Stomach (tissue), 9 donors: ENCODE results near the gene MPV17. TPM values are rescaled to one million over a fixed set of nuclear protein-coding genes. Genes with fewer than 3 reads are reported as not detected.

Source experiments
- DNase-seq, 2 donors: peaks; one replicate each; pipeline versions ENCODE4 v3.0.0 to v3.0.0-alpha.2; 2013 to 2019
- H3K27ac ChIP-seq, 5 donors: fragments of 200-600 bp in 4 of 5; sonication (generic) in 4 of 5; one replicate each; pipeline ENCODE4 v1.5.1; 2013 to 2019; ENCODE audit warnings: mild to moderate bottlenecking in 1 of 5, moderate library complexity in 1 of 5
- H3K27me3 ChIP-seq, 3 donors: fragments of 200-600 bp; sonication (generic); one replicate each; pipeline ENCODE4 v1.5.1; 2017 to 2019; ENCODE audit warnings: mixed run types in 1 of 3
- H3K36me3 ChIP-seq, 4 donors: fragments of 200-600 bp; sonication (generic); 1 replicate in 3 of 4; 2 replicates in 1 of 4; pipeline ENCODE4 v1.5.1; 2016 to 2019
- H3K4me1 ChIP-seq, 4 donors: fragments of 200-600 bp; sonication (generic); one replicate each; pipeline ENCODE4 v1.5.1; 2016 to 2019
- H3K4me3 ChIP-seq, 4 donors: fragments of 200-600 bp; sonication (generic) in 3 of 4; one replicate each; pipeline ENCODE4 v1.5.1; 2016 to 2019; ENCODE audit warnings: mild to moderate bottlenecking in 1 of 4
- H3K9me3 ChIP-seq, 4 donors: fragments of 200-600 bp; sonication (generic); one replicate each; pipeline ENCODE4 v1.5.1; 2016 to 2019
- CTCF ChIP-seq, 7 experiments: fragments of 450-650 bp in 4 of 7; fragments of 200-600 bp in 3 of 7; sonication (generic) in 3 of 7; IDR thresholded peaks; one replicate each; pipeline ENCODE4 v1.5.1; 2016 to 2019; ENCODE audit warnings: antibody characterized with exemption in 7 of 7, control low read depth in 2 of 7, mild to moderate bottlenecking in 1 of 7
- EP300 ChIP-seq: sonication (generic); formaldehyde crosslinking; IDR thresholded peaks from one replicate; pipeline ENCODE4 v1.6.1; 2017; ENCODE audit warnings: antibody characterized with exemption
- POLR2A ChIP-seq, 4 donors: fragments of 450-650 bp; IDR thresholded peaks; one replicate each; pipeline ENCODE4 v1.6.1; 2016; ENCODE audit warnings: antibody characterized with exemption in 4 of 4, control low read depth in 2 of 4, mild to moderate bottlenecking in 1 of 4, moderate library complexity in 1 of 4
- POLR2AphosphoS5 ChIP-seq, 3 donors: sonication (generic); formaldehyde crosslinking; IDR thresholded peaks; one replicate each; pipeline ENCODE4 v1.6.1; 2016; ENCODE audit warnings: antibody characterized with exemption in 3 of 3
- WGBS, 5 donors: extraction: QIAGEN DNeasy Blood & Tissue Kit in 3 of 5; methylation state at CpG; one replicate each; pipeline versions ENCODE4 v1.1.5 to v1.1.7; 2013 to 2018; 5-methylcytosine and 5-hydroxymethylcytosine counted together
- intact Hi-C: fragments of 100-400 bp; cut with DNase I; formaldehyde crosslinking; loops from one replicate; pipeline ENCODE4 v1.15.1; 2023; ENCODE audit warnings: low total_unique reads
- polyA plus RNA-seq, 3 donors: library from polyadenylated mRNA; stranded (reverse); fragments of 200-250 nt; gene quantifications; one replicate each; pipeline ENCODE4 v1.2.3, GENCODE V29; 2013
- total RNA-seq, 5 donors: library from RNA; depleted of rRNA; stranded (reverse); fragments of >200 nt; gene quantifications; one replicate each; pipeline versions ENCODE4 v1.1.0 to v1.2.3, GENCODE V29; 2014 to 2016
- donor health status: healthy with polysubstance abuse.
- donor health status: Bipolar disorder and iron deficiency.
- donor health status: healthy.

Gene MPV17
- total and polyA plus RNA-seq, 8 donors, result 8.7 to 98.0 (median 58.5) TPM

GRCh38 chr2:27281855-27282559 lies 40.9 kb downstream of the MPV17 start, which contains the start of gene TRIM54:
Gene TRIM54 (plus strand): TSS chr2:27282429. CDS start chr2:27282732, 303 bp downstream.
- Histone ChIP-seq H3K9me3 (no peaks in the 10 kb centered on the region), H3K27ac (no peak within 1 kb of the TSS), H3K36me3 (no peaks in the 10 kb centered on the region), H3K4me1 (peaks cover 0 to 7% (median 0%) of the 10 kb centered on the region in 4 donors), H3K4me3 (no peak within 1 kb of the TSS), H3K27me3 (peaks cover 0 to 70% (median 13%) of the 10 kb centered on the region in 3 donors)
- no peak for DNase-seq
- WGBS, 5 donors, result 58 to 86% (median 75%) methylated on average over 4 to 5 of the region's 5 CpGs
- TF ChIP-seq POLR2AphosphoS5 (IDR thresholded peaks at IDR 0.05), result no peak
- no peak for TF ChIP-seq EP300
- no peak for TF ChIP-seq POLR2A (IDR thresholded peaks at IDR 0.05)
- TF ChIP-seq CTCF (IDR thresholded peaks at IDR 0.05), result no peak
- intact Hi-C loops, result loop anchor here (5.0 kb wide), 1 partner anchor 180 kb away; no protein-coding TSS in a partner anchor

GRCh38 chr2:27281442-27281841 lies 41.5 kb downstream of the MPV17 start:
- H3K9me3 ChIP-seq, result no peaks in the 10 kb centered on the region
- H3K27ac ChIP-seq, result no peak overlapping the region
- no peak for DNase-seq
- H3K4me1 ChIP-seq, result peaks cover 0 to 7% (median 0%) of the 10 kb centered on the region in 4 donors
- no peak for TF ChIP-seq EP300
- TF ChIP-seq POLR2A (IDR thresholded peaks at IDR 0.05), result no peak
- no peak for TF ChIP-seq POLR2AphosphoS5 (IDR thresholded peaks at IDR 0.05)
- no peak for TF ChIP-seq CTCF (IDR thresholded peaks at IDR 0.05)
- no peak overlapping the region for H3K4me3 ChIP-seq
- no peaks in the 10 kb centered on the region for H3K36me3 ChIP-seq
- peaks cover 0 to 67% (median 13%) of the 10 kb centered on the region in 3 donors for H3K27me3 ChIP-seq
- intact Hi-C loops, result loop anchor here (5.0 kb wide), 1 partner anchor 179 kb away; no protein-coding TSS in a partner anchor
- WGBS, 5 donors, result 63 to 79% (median 76%) methylated on average over 3 of the region's 3 CpGs

- peaks cover 0 to 7% (median 0%) of the 10 kb centered on the region in 4 donors for H3K4me1 ChIP-seq
- 62 to 83% (median 77%) methylated on average over 3 of the region's 3 CpGs for WGBS, 5 donors
- no peak for TF ChIP-seq EP300
- no peak for TF ChIP-seq POLR2A (IDR thresholded peaks at IDR 0.05)
- TF ChIP-seq POLR2AphosphoS5 (IDR thresholded peaks at IDR 0.05), result no peak
- no peak for TF ChIP-seq CTCF (IDR thresholded peaks at IDR 0.05)
- no peak overlapping the region for H3K27ac ChIP-seq
- DNase-seq, result no peak
- H3K4me3 ChIP-seq, result no peak overlapping the region
- intact Hi-C loops, result loop anchor here (5.0 kb wide), 1 partner anchor 179 kb away; no protein-coding TSS in a partner anchor
- H3K36me3 ChIP-seq, result no peaks in the 10 kb centered on the region
- H3K27me3 ChIP-seq, result peaks cover 0 to 66% (median 13%) of the 10 kb centered on the region in 3 donors
- no peaks in the 10 kb centered on the region for H3K9me3 ChIP-seq
These were observed 42.1 kb downstream of the MPV17 start for GRCh38 chr2:27280826-27281225.

GRCh38 chr2:27278010-27278409 lies 44.9 kb downstream of the MPV17 start:
- no peak overlapping the region for H3K27ac ChIP-seq
- WGBS, 5 donors, result 45 to 100% (median 70%) methylated on average over 1 of the region's 1 CpG
- no peaks in the 10 kb centered on the region for H3K9me3 ChIP-seq
- peaks cover 0 to 68% (median 13%) of the 10 kb centered on the region in 3 donors for H3K27me3 ChIP-seq
- H3K4me3 ChIP-seq, result no peak overlapping the region
- intact Hi-C loops, result no loop called here
- no peaks in the 10 kb centered on the region for H3K36me3 ChIP-seq
- DNase-seq, result no peak
- peaks cover 0 to 7% (median 0%) of the 10 kb centered on the region in 4 donors for H3K4me1 ChIP-seq
- TF ChIP-seq POLR2AphosphoS5 (IDR thresholded peaks at IDR 0.05) (no peak), CTCF (IDR thresholded peaks at IDR 0.05) (no peak), POLR2A (IDR thresholded peaks at IDR 0.05) (no peak), EP300 (no peak)
